Fibroblast of villous mesenchyme (primary cell): ENCODE measurements around the gene PLXNA2. TPM values are rescaled to one million over a fixed set of nuclear protein-coding genes. Genes with fewer than 3 reads are reported as not detected.

Experiments
- DNase-seq: peaks from one replicate; pipeline ENCODE4 v3.0.0-alpha.2; 2010; ENCODE audit warnings: low read depth
- H3K4me3 ChIP-seq: 2 replicates; pipeline ENCODE4 v1.5.1; 2011; ENCODE audit warnings: low read depth, mild to moderate bottlenecking, low read length
- CTCF ChIP-seq: IDR thresholded peaks from 2 replicates; pipeline ENCODE4 v1.5.1; 2012; ENCODE audit warnings: low read depth, mild to moderate bottlenecking, low read length; ENCODE audit not compliant: insufficient read depth
- total RNA-seq: library from RNA; depleted of rRNA; stranded (reverse); fragments of >200 nt; gene quantifications from 2 replicates; pipeline ENCODE4 v1.2.3, GENCODE V29; 2012

Gene PLXNA2
- total RNA-seq = 0.86 and 1.9 TPM in 2 replicates

- DNase-seq = peak; percentile 69
- no peak for TF ChIP-seq CTCF
- H3K4me3 ChIP-seq = peak within 1 kb of the TSS; percentile 81
Observed at GRCh38 chr1:208243967-208244916, at the start of gene PLXNA2. Gene PLXNA2, minus strand, starts transcription at chr1:208244384. Its CDS starts 26,462 bp downstream, at chr1:208217922.

GRCh38 chr1:208292908-208293307, 48.7 kb upstream of the PLXNA2 start:
- TF ChIP-seq CTCF = no peak
- H3K4me3 ChIP-seq = no peak overlapping the region
- DNase-seq = no peak

DNA sequence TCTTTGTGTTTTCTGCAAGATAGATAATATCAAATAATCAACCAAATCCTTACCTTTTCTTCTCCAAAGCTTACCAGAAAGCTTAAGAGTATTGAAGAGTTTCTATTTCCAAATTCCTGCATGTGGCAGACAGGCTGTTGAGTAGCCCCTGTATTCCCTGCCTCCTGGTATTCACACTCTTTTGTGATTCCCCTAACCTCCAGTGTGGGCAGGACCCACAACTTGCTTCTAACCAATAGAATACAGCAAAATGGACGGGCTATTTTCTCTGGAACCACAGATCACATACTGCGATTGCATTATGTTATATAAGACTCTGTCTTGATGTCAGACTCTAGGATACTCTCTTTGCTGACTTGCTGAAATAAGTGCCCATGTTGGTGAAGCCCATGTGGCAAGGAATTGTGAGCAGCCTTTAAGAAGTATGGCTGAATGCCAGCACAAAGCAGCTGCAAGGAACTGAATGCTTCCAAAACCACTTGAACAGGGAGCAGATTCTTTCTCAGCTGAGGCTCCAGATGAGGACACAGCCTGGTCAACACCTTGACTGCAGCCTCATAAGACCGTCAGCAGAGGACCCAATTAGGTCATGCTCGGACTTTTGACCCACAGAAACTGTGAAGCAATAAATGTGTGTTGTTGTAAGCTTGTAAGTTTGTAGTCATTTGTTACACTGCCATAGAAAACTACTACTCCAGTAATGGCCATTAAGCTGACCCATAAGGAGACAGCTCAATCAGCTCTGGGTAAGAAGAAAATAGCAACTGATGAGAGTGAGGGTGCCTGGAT, 47.9 kb upstream of the PLXNA2 start:
- no peak for DNase-seq
- TF ChIP-seq CTCF = no peak
- no peak overlapping the region for H3K4me3 ChIP-seq

- no peak overlapping the region for H3K4me3 ChIP-seq
- no peak for DNase-seq
- no peak for TF ChIP-seq CTCF
Observed at GRCh38 chr1:208291129-208291528, 46.9 kb upstream of the PLXNA2 start.

GRCh38 chr1:208289716-208290115, 45.5 kb upstream of the PLXNA2 start:
- no peak for TF ChIP-seq CTCF
- no peak for DNase-seq
- no peak overlapping the region for H3K4me3 ChIP-seq

DNA sequence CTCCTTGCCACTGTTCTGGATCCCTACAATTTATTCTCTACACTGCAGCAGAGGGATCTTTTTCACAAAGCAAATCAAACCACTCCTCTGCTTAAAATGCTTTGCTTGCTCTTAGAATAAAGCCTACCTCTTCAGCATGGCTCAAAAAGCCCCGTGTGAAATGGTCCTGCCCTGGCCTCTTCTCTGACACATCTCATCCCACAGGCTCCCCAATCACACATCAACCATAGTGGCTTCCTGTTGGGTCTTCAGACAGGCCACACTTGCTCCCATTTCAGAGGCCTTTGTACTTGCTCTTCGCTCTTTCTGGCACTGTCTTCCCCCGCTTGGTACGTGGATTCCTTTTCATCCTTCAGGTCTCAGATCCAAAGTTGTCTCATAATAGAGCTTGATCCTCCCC, 44.3 kb upstream of the PLXNA2 start:
- DNase-seq = no peak
- TF ChIP-seq CTCF = no peak

More for the DNA sequence above, 44.3 kb upstream of the PLXNA2 start:
- no peak overlapping the region for H3K4me3 ChIP-seq
